NT2/D1 (cell line): ENCODE results near the gene KCNJ10.

Source experiments
- YY1 ChIP-seq: IDR thresholded peaks from 2 replicates; pipeline ENCODE4 v1.6.1; 2011; ENCODE audit not compliant: insufficient read length, insufficient read depth
- ZNF274 ChIP-seq: IDR thresholded peaks from 2 replicates; pipeline ENCODE4 v1.6.1; 2011; ENCODE audit warnings: mild to moderate bottlenecking, low read depth, low read length

DNA sequence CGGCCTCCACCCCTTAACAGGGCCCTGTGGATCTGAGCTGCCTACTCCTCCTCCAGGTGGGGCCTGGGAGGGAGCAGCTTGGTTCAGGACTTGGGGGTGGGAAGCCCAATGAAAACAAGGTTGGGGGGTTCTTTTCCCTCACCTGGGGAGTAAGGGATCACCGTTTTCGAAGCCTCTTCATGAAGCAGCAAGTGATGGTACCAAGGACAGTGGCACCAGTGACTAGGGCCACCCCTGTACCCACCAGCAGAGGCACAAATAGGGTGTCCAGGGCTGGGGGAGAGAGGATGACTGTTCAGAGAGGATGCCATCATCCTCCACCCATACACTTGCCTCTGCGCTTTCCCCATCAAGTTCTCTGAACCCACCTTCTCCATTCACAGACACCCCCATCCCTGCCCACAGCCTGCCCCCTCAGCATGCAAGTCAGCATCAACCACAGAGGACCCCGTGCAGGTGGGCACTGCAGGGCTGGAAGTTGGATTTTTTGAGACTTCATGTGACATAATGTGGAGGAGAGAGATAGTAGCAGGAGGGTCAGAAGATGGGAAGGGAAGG, 21.8 kb upstream of the KCNJ10 start:
- TF ChIP-seq YY1: no peak
- TF ChIP-seq ZNF274: no peak
